ENCODE measurements around the gene SQSTM1.

- TF ChIP-seq GATAD2B (IDR thresholded peaks at IDR 0.05; ENCODE audit: borderline replicate concordance) (no peak), MAFF (IDR thresholded peaks at IDR 0.05; ENCODE audit: low read length) (no peak)
Observed at GRCh38 chr5:179876610-179876952, 55.9 kb downstream of the SQSTM1 start.

All from K562 (cell line).